Activated CD4-positive, alpha-beta T cell treated with anti-CD3 and anti-CD28 coated beads, Interleukin-2, amount 50 U/mL, for 48 hours (primary cell): ENCODE results near the gene RAB34.
A peak's percentile ranks its signal among the peaks of the same experiment; 100 is the strongest.

Source experiments
- DNase-seq, 2 experiments: peaks; one replicate each; pipeline ENCODE4 v3.0.0-alpha.2; 2020

Gene RAB34

GRCh38 chr17:28717578-28718332, at the start of gene RAB34:
TSS of gene RAB34 (minus strand) at chr17:28717868. CDS start at chr17:28717266, 602 bp downstream.
- DNase-seq = peak in 1 of 2 experiments; percentile 28

- no peak for DNase-seq
Measured at GRCh38 chr17:28765038-28765437, 47.4 kb upstream of the RAB34 start.

GRCh38 chr17:28763804-28764266, 46.2 kb upstream of the RAB34 start:
- peak; percentile 86 to 88 for DNase-seq

- no peak for DNase-seq
Measured at GRCh38 chr17:28763137-28763799, 45.6 kb upstream of the RAB34 start.

DNA sequence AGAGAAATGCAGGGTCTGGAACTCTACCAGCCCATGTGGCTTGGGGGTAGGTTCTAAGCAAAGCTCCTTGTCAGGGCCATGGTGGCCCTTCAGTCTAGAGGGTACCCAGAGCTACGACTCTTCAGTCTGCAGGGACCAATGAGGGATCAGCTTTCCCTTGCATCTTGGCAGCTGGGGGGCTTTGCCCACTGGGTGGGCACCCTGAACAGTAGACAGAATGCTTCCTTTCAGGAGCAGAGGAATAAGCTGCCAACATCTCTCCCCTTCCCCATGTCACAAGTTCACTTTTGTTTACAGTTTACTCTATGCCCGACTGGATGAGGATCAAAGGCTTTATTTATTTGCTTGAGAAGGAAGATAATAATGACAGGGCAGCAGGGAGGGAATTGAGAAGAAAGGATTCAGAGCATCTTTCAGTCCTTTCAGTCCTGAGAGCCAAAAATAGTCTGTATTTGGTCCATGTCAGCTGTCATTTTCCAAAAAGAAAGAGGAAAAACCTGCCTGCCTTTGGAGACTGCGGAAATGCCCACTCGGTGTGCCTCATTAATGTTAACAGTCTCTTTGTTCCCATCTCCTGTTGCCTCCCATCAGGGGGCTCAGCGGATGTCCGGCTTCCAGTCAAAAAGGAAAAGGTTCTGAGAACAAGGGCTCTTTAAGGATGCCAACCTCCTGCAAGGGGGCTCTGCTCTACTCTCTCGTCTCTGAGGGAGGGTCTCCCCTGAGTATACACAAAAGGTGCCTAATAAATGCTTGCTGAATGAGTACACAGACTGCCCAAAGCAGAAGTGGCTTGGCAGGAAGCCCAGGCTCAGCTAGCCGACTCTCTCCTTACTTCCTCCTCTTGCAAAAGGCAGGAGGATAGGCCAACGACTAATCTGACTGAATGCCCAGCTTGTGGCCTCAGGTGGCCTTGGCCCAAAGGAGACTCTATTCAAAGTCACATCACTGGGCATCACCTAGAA, 43.2 kb upstream of the RAB34 start:
- no peak for DNase-seq

- no peak for DNase-seq
Measured at GRCh38 chr17:28759256-28759865, 41.7 kb upstream of the RAB34 start.

DNA sequence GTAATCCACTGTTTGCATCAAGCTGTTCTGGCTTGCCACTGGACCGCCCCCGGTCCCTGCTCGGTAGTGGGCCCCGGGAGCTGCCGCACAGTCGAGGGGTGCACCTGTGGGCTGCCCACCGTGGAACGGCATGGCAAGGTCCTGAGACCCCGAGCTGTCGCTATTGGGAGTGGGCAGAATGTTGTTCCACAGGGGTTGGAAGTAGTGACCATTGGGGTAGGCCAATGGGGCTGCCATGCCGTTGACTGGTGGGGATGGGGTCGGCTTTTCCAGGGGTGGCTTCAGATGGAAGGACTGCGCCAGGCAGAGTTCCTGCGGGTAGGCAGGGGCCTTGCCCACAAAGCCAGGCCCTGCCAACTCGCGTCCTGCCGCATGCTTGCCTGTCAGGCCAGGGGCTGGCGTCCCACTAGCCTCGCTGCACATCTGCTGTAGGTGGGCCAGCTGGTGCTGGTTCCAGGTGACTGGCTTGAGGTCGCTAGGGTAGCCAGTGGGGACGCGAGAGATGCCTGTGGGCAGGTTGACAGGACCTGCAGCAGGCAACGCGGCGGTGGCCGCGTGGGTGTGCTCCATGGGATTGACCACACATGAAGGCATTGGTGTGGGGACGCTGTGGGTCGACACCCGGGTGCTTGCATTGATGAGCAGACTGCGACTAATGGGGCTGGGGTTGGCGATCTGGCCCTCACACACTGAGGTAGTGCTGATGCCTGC, 40.9 kb upstream of the RAB34 start:
- DNase-seq = no peak

GRCh38 chr17:28756049-28756804, 38.6 kb upstream of the RAB34 start:
- DNase-seq = no peak

DNA sequence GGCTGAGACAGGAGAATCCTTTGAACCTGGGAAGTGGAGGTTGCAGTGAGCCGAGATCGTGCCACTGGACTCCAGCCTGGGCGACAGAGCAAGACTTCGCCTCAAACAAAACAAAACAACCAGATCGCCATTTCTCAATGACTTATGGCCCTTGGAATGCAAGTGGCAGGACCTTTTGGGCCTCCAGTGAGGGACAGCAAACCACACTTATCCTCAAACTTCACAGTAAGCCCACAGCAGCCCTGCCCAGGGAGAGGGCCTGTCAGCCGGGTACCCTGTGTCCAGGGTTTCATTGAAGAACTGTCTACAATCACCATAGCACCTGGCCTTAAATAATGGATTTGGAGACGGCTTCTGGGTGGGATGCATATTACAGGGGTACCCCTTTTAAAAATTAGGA, 37.8 kb upstream of the RAB34 start:
- DNase-seq = no peak

GRCh38 chr17:28751600-28752366, 34.1 kb upstream of the RAB34 start:
- no peak for DNase-seq

DNA sequence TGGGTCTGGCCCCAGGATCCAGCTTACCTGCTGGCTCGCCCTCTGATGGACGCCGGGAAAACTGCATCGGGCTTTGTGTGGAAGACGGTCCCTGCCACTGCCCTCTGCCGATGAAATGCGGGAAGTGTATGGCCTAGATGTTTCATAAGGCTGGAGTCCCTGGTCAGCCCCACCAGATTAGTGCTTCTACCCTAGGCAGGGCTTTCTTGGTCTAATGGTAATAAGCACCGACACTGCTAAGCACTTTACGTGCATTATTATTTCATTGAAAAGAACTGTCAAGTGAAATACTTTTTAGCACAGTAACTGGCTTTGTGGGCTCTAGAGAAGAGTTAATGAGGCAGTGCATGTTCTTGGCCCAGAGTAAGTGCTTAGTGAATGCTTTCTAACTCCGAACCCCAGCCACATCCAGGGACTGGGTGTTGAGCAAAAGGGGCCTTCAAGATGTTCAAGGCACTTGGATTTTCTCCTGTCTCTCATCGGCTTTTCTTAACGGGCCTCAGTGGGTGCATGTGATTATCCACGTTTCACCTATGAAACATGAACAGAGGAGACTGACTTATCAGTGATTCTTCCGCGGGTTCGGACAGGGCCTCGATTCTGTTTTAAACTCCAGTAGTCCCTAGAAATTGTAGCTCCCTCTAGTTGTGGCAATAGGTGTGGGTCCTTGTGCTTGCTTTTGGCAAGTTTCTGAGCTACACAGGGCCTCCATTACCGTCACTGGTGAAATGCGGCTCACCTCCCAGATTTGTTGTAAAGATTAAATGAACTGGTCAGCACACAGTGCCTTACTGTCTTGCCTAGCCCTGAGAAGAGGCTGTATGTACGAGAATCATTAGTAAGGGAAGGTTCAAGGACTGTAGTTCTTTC, 32.7 kb upstream of the RAB34 start:
- peak; percentile 94 to 95 for DNase-seq

- no peak for DNase-seq
Measured at GRCh38 chr17:28749516-28750177, 32.0 kb upstream of the RAB34 start.

GRCh38 chr17:28748852-28749515, 31.3 kb upstream of the RAB34 start:
- no peak for DNase-seq

- no peak for DNase-seq
Measured at GRCh38 chr17:28747801-28748750, 30.4 kb upstream of the RAB34 start.

- DNase-seq = no peak
Measured at GRCh38 chr17:28747051-28747691, 29.5 kb upstream of the RAB34 start.

DNA sequence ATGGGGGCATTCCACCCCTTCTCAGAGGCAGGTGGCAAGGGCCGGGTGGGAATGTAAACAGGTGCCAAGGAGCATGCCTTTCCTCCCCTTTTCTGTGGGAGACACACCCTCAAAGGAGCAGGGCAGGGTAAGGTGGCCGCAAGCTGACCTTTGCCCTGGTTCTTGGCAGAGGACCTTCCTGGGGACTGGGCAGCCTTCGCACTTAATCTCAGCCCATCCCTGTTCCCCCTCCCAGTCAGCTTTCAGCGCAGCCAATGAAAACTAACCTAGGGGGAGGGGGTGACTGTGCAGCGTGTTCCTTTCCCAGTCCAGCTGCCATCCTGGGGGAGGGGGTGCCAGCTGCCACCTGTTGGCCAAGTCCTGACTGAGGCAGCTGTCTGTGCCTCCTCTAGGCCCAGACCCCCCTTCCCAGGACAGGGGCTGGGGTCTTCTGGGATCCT, 29.0 kb upstream of the RAB34 start:
- DNase-seq = no peak
